GM12878 (cell line): ENCODE measurements around the gene FBXW9. TPM values are rescaled to one million over a fixed set of nuclear protein-coding genes. Genes with fewer than 3 reads are reported as not detected.

Experiments used
- ATAC-seq: fragments of 200-7000 bp; cut with Tn5 transposase; 3 replicates; pipeline ENCODE4 v1.9.1; 2020; ENCODE audit warnings: mild to moderate bottlenecking, moderate library complexity
- BruUV-seq: library from RNA; stranded (reverse); fragments of 400-500 nt; replicated peaks from 2 replicates; lab custom pipeline; 2021; lab: Mats Ljungman, UMichigan
- CTCF ChIA-PET: fragments of 300-600 bp; sonication (Branson Sonifier 250); formaldehyde crosslinking; extraction: SDS; loops from one replicate; lab custom pipeline; 2021; ENCODE audit warnings: inconsistent platforms; lab: Yijun Ruan, JAX
- POLR2A ChIA-PET: fragments of 350-600 bp; formaldehyde crosslinking; extraction: SDS; loops from one replicate; lab custom pipeline; 2021; ENCODE audit warnings: inconsistent platforms; lab: Charles Lee
- RAD21 ChIA-PET: fragments of 300-600 bp; sonication (Branson Sonifier 250); formaldehyde crosslinking; loops from one replicate; lab custom pipeline; 2023; ENCODE audit warnings: antibody characterized with exemption; ENCODE audit not compliant: unreplicated experiment; lab: Charles Lee
- SMC1A ChIA-PET: fragments of 300-600 bp; sonication (Branson Sonifier 250); formaldehyde crosslinking; loops from one replicate; lab custom pipeline; 2023; ENCODE audit not compliant: unreplicated experiment, uncharacterized antibody; lab: Charles Lee
- DNase-seq: peaks from one replicate; pipeline ENCODE4 v3.0.0-alpha.2; 2011; ENCODE audit warnings: low read depth, low spot score
- FAIRE-seq: peaks from 3 replicates; lab custom pipeline; 2011; peaks lifted over from hg19 to GRCh38; lab: Jason Lieb, UNC
- H2AFZ ChIP-seq: 2 replicates; pipeline ENCODE4 v1.6.0; 2011; ENCODE audit warnings: low read depth, low read length, control low read depth; ENCODE audit not compliant: control insufficient read depth
- H3K27ac ChIP-seq: 2 replicates; pipeline ENCODE4 v1.5.1; 2011; ENCODE audit warnings: control low read depth; ENCODE audit not compliant: control insufficient read depth, insufficient read depth
- H3K27me3 ChIP-seq, 2 experiments: replicated peaks in 1 of 2; 2 replicates each; pipeline versions ENCODE4 v1.6.0 to v1.6.1; 2011; ENCODE audit warnings: low read length in 1 of 2; ENCODE audit not compliant: control insufficient read depth in 2 of 2, insufficient read depth in 2 of 2
- H3K36me3 ChIP-seq, 2 experiments: 2 replicates each; pipeline ENCODE4 v1.5.1; 2011; ENCODE audit warnings: low read length in 1 of 2; ENCODE audit not compliant: control insufficient read depth in 2 of 2, insufficient read depth in 2 of 2
- H3K4me1 ChIP-seq: 2 replicates; pipeline ENCODE4 v1.6.1; 2011; ENCODE audit warnings: mild to moderate bottlenecking, low read length, moderate library complexity, mixed read lengths; ENCODE audit not compliant: control insufficient read depth, insufficient read depth
- H3K4me2 ChIP-seq: 2 replicates; pipeline ENCODE4 v1.6.0; 2011; ENCODE audit warnings: control low read depth; ENCODE audit not compliant: control insufficient read depth, insufficient read depth
- H3K4me3 ChIP-seq: fragments of 200-600 bp; sonication (generic); 2 replicates; pipeline ENCODE4 v1.5.1; 2016
- H3K79me2 ChIP-seq: 2 replicates; pipeline ENCODE4 v1.6.0; 2011; ENCODE audit warnings: low read length; ENCODE audit not compliant: control insufficient read depth, insufficient read depth
- H3K9ac ChIP-seq: 2 replicates; pipeline ENCODE4 v1.8.0; 2011; ENCODE audit warnings: low read length, control low read depth, mixed read lengths; ENCODE audit not compliant: control insufficient read depth, insufficient read depth
- H3K9me3 ChIP-seq: replicated peaks from 3 replicates; pipeline ENCODE4 v1.5.1; 2011; ENCODE audit warnings: mild to moderate bottlenecking, low read length; ENCODE audit not compliant: control insufficient read depth, insufficient read depth
- H4K20me1 ChIP-seq: 2 replicates; pipeline ENCODE4 v1.6.0; 2011; ENCODE audit not compliant: control insufficient read depth, insufficient read depth
- BACH1 ChIP-seq: fragments of 450-650 bp; IDR thresholded peaks from 2 replicates; pipeline ENCODE4 v1.6.1; 2017; ENCODE audit warnings: mild to moderate bottlenecking, borderline replicate concordance
- BCL11A ChIP-seq: IDR thresholded peaks from 2 replicates; pipeline ENCODE4 v1.6.1; 2011; ENCODE audit warnings: low read depth, low read length
- CBX5 ChIP-seq: sonication (generic); IDR thresholded peaks from 2 replicates; pipeline ENCODE4 v1.6.1; 2016; ENCODE audit warnings: low read depth, moderate library complexity, mild to moderate bottlenecking, inconsistent platforms
- CUX1 ChIP-seq: IDR thresholded peaks from 2 replicates; pipeline ENCODE4 v1.6.1; 2012; ENCODE audit warnings: improper control_type of control experiment, low read depth, low read length; ENCODE audit not compliant: insufficient replicate concordance
- GATAD2B ChIP-seq: fragments of 450-650 bp; conservative IDR thresholded peaks from 2 replicates; pipeline ENCODE4 v1.6.1; 2017; ENCODE audit warnings: low read depth, mild to moderate bottlenecking, moderate library complexity
- HDAC6 ChIP-seq: fragments of 200-600 bp; sonication (generic); IDR thresholded peaks from one replicate; pipeline ENCODE4 v1.8.0; 2017; ENCODE audit warnings: antibody characterized with exemption; ENCODE audit not compliant: unreplicated experiment
- KLF5 ChIP-seq: fragments of 450-650 bp; IDR thresholded peaks from 2 replicates; pipeline ENCODE4 v1.6.1; 2014; ENCODE audit warnings: mild to moderate bottlenecking; ENCODE audit not compliant: partially characterized antibody
- MYC ChIP-seq: IDR thresholded peaks from 2 replicates; pipeline ENCODE4 v1.6.1; 2011; ENCODE audit warnings: mild to moderate bottlenecking, low read length, moderate library complexity, inconsistent platforms; ENCODE audit not compliant: insufficient read depth, insufficient replicate concordance, insufficient read length, severe bottlenecking
- NBN ChIP-seq: fragments of 450-650 bp; IDR thresholded peaks from 2 replicates; pipeline ENCODE4 v1.6.1; 2016
- NR2F1 ChIP-seq: fragments of 450-650 bp; conservative IDR thresholded peaks from 2 replicates; pipeline ENCODE4 v1.6.1; 2017; ENCODE audit warnings: mild to moderate bottlenecking
- RUNX3 ChIP-seq: IDR thresholded peaks from 2 replicates; pipeline ENCODE4 v1.6.1; 2012; ENCODE audit warnings: low read length, inconsistent platforms
- SREBF1 ChIP-seq: IDR thresholded peaks from 2 replicates; pipeline ENCODE4 v1.6.1; 2012; ENCODE audit warnings: mild to moderate bottlenecking, low read length
- TARDBP ChIP-seq: IDR thresholded peaks from 2 replicates; pipeline ENCODE4 v1.6.1; 2016; ENCODE audit warnings: borderline replicate concordance
- ZBED1 ChIP-seq: IDR thresholded peaks from 2 replicates; pipeline ENCODE4 v1.6.1; 2016; ENCODE audit warnings: borderline replicate concordance
- ZSCAN29 ChIP-seq: fragments of 450-650 bp; IDR thresholded peaks from 2 replicates; pipeline ENCODE4 v1.6.1; 2017; ENCODE audit warnings: mild to moderate bottlenecking, moderate library complexity
- whole genome bisulfite sequencing: methylation state at CpG from one replicate; pipeline ENCODE4 v1.1.6; 2016; ENCODE audit warnings: low lambda C conversion rate; ENCODE audit not compliant: insufficient replicate concordance, insufficient coverage; ENCODE audit errors: missing lambda C conversion rate; 5-methylcytosine and 5-hydroxymethylcytosine counted together
- in situ Hi-C: fragments of 300-500 bp; cut with MboI; formaldehyde crosslinking; loops from 9 replicates; pipeline ENCODE4 v1.14.3; 2018; ENCODE audit warnings: mixed read lengths
- intact Hi-C: fragments of 100-400 bp; cut with micrococcal nuclease; formaldehyde crosslinking; loops from one replicate; pipeline ENCODE4 v1.14.2; 2022; ENCODE audit not compliant: unreplicated experiment
- polyA plus RNA-seq, 11 experiments: library from polyadenylated mRNA; depleted of rRNA in 4 of 11; unstranded in 6 of 11; stranded (reverse) in 5 of 11; fragments of >200 nt; fragmentation: Nextera tagmentation in 4 of 11; fragmentation: Illumina TruSeq in 1 of 11; extraction: Ambion mirVana in 4 of 11; extraction: Trizol in 1 of 11; gene quantifications; 1 replicate in 1 of 11; 2 replicates in 10 of 11; pipeline versions ENCODE4 v1.2.1 to v1.2.3, GENCODE V29; 2011 to 2016; ENCODE audit warnings: inconsistent platforms in 2 of 11, missing spikeins in 2 of 11, low read depth in 1 of 11
- total RNA-seq, 4 experiments: library from RNA; depleted of rRNA in 3 of 4; stranded (reverse); fragments of >200 nt in 3 of 4; fragmentation: Illumina TruSeq in 1 of 4; extraction: Trizol in 1 of 4; gene quantifications; 2 replicates each; pipeline versions ENCODE4 v1.2.1 to v1.2.3, GENCODE V29; 2013 to 2021

FBXW9 gene
- total and polyA plus RNA-seq, 10 of the 15 experiments (the other 5 are each of a cell fraction or from before 2014, with no cell fraction given) = 0.21 to 14.8 (median 7.3) TPM

- TF ChIP-seq RUNX3 (peak; percentile 3; the same call in 1 of the 2 replicates), NR2F1 (no peak), ZBED1 (peak; percentile 50; the same call in 1 of the 2 replicates)
Observed at GRCh38 chr19:12670159-12670928, 26.1 kb downstream of the FBXW9 start (continued).

GRCh38 chr19:12669270-12670158, 26.9 kb downstream of the FBXW9 start:
- no peaks in the 10 kb centered on the region for H3K9me3 ChIP-seq
- DNase-seq = peak; percentile 72
- H3K36me3 ChIP-seq = peaks cover 8 to 15% of the 10 kb centered on the region in 2 experiments
- H3K27ac ChIP-seq = peak overlapping the region; percentile 100
- H3K4me2 ChIP-seq = peak overlapping the region; percentile 60
- FAIRE-seq = peak; percentile 97
- ATAC-seq = peak; percentile 39
- TSS peak; percentile 71 for BruUV-seq
- peak overlapping the region; percentile 99 for H3K9ac ChIP-seq
- intact Hi-C loops = loop anchor here (5.0 kb wide), 1 partner anchor 467 kb away; no protein-coding TSS in a partner anchor
- ChIA-PET POLR2A (interaction anchor here (0.6 to 1.8 kb wide), 4 partner anchors 18 to 65 kb away, joined by 3 to 4 read pairs (median 3); partner anchors contain the start of genes TRIR, ZNF490 and ZNF791), RAD21 (interaction anchor here (0.5 to 1.1 kb wide), 5 partner anchors 12 to 745 kb away, joined by 3 to 4 read pairs (median 3); partner anchors contain the start of genes DHPS, ZNF490 and ZNF791), SMC1A (interaction anchor here (0.6 to 1.3 kb wide), 5 partner anchors 12 to 270 kb away, joined by 3 to 4 read pairs (median 3); partner anchors contain the start of genes DHPS, ZNF490 and ZNF791), CTCF (interaction anchor here (0.6 to 2.3 kb wide), 4 partner anchors 12 to 106 kb away, joined by 3 to 11 read pairs (median 4); partner anchors contain the start of genes DHPS, ZNF490 and ZNF791)
- no peaks in the 10 kb centered on the region for H3K27me3 ChIP-seq
- WGBS = 1% methylated on average over 64 of the region's 64 CpGs
- peaks cover 48% of the 10 kb centered on the region for H3K79me2 ChIP-seq
- H2AFZ ChIP-seq = peak overlapping the region; percentile 99
- no peaks in the 10 kb centered on the region for H4K20me1 ChIP-seq
- H3K4me3 ChIP-seq = peak overlapping the region; percentile 92
- H3K4me1 ChIP-seq = peaks cover 26% of the 10 kb centered on the region
- in situ Hi-C loops = loop anchor here (5.0 kb wide), 1 partner anchor 107 kb away; no protein-coding TSS in a partner anchor
- TF ChIP-seq CUX1 = no peak
- no peak for TF ChIP-seq MYC
- TF ChIP-seq BACH1 = no peak
- no peak for TF ChIP-seq HDAC6
- TF ChIP-seq SREBF1 = no peak; the same call in 1 of the 2 replicates
- TF ChIP-seq NBN = peak; percentile 95; the same call in 1 of the 2 replicates
- peak; percentile 84 for TF ChIP-seq GATAD2B
- TF ChIP-seq CBX5 = peak; percentile 60; the same call in 1 of the 2 replicates
- no peak for TF ChIP-seq ZSCAN29
- peak; percentile 50; the same call in 1 of the 2 replicates for TF ChIP-seq TARDBP
- peak; percentile 92 for TF ChIP-seq KLF5
- TF ChIP-seq BCL11A = no peak
